GM18867 (cell line): ENCODE data around the gene BMERB1.
"Not testable (repeated sequence)": the region's sequence is repeated elsewhere in the genome, so short reads cannot be mapped to it uniquely, and the experiment has no call there.

Experiments used
- ATAC-seq: cut with Tn5 transposase; IDR thresholded peaks from one replicate; pipeline ENCODE4 v1.9.1; 2021; ENCODE audit warnings: mild to moderate bottlenecking, moderate library complexity; ENCODE audit not compliant: unreplicated experiment

BMERB1 gene

DNA sequence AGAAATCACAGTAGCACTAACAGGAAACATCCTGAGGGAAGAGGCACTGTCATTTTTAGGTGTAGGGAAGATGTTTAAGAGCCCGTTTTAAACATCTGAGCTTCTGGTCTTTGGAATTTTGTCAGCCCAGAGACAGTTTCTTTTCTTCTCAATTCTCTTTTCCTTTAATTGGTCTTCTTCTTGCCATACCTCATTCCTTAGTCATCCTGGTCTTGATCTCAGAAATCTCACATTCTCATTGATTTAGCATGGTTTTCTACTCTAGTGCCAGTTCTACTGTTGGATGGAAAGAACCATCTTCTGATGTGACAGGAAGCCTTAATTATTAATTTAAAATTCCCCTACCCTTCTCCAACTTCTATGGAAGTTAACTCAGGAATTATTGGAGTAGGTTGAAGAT, 25.4 kb downstream of the BMERB1 start:
- no peak for ATAC-seq

DNA sequence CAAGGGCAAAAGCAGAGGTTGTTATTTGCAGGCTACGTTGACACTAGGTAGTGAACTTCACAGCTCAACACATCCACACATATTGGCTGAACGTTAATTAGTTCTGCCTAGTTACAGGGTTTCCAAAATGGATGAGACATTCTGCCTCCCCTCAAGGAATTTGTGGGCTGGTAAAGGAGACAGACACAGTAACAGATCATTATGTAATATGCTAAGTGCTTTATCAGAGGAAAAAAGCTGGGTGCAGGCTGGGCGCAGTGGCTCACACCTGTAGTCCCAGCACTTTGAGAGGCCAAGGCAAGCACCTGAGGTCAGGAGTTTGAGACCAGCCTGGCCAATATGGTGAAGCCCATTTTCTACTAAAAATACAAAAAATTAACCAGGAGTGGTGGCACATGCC, 26.2 kb downstream of the BMERB1 start:
- no peak for ATAC-seq

DNA sequence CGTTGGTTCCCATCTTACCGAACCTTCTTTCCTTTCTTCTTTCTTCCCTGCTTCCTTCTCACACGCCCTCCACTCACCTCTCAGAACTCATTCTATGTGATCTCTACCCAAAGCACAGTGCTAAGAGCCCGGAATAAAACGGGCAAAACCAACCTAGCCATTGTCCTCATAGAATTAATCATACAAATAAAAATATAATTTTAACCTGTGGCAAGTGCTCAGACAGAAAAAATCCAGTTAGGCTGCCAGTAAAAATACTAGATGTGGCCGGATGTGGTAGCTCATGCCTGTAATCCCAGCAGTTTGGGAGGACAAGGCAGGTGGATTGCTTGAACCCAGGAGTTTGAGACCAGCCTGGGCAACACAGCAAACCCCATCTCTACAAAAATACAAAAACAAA, 27.0 kb downstream of the BMERB1 start:
- no peak for ATAC-seq

DNA sequence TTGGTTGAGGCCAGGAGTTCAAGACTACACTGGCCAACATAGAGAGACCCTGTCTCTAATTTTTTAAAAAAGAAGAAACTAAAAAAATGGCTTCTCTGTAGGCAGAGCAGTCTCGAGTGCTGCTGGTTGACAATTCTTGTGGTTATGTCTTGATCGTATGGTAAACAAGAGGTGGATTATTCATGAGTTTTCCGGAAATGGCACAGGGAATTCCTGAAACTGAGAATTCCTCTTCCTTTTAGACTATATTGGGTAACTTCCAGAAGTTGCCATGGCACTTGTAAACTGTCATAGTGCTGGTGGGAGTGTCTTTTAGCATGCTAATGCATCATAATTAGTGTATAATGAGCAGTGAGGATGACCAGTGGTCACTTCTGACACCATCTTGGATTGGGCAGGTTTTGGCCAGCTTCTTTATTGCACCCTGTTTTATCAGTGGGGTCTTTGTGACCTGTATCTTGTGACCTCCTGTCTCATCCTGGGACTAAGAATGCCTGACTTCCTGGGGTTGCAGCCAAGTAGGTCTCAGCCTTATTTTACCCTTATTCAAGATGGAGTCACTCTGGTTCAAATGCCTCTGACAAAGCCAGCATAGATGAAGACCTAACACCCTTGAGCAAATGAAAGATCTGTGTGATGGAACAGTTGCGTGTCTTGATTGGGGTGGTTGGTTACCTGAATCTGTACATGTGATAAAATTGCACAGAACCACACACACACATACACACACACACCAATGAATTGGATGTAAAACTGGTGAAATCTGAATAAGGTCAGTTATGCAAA, 30.2 kb downstream of the BMERB1 start:
- no peak for ATAC-seq

DNA sequence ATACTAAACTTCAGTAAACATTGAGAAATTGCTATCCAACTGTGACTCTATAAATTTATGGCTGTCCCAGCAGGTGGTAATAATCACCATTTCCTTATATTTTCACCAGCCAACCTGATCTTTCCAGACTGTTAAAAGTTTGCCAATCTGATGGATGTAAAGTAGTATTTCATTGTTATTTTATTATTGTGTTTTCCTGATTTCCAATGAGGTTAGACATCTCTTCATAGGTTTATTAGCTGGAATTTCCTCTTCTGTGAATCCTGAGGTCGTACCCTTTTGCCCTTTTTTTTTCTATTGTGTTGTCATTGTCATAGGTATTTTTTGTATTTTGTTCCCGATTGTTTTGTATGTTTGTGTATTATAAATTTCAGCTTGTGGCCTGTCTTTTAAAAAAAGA, 31.7 kb downstream of the BMERB1 start:
- ATAC-seq: no peak

DNA sequence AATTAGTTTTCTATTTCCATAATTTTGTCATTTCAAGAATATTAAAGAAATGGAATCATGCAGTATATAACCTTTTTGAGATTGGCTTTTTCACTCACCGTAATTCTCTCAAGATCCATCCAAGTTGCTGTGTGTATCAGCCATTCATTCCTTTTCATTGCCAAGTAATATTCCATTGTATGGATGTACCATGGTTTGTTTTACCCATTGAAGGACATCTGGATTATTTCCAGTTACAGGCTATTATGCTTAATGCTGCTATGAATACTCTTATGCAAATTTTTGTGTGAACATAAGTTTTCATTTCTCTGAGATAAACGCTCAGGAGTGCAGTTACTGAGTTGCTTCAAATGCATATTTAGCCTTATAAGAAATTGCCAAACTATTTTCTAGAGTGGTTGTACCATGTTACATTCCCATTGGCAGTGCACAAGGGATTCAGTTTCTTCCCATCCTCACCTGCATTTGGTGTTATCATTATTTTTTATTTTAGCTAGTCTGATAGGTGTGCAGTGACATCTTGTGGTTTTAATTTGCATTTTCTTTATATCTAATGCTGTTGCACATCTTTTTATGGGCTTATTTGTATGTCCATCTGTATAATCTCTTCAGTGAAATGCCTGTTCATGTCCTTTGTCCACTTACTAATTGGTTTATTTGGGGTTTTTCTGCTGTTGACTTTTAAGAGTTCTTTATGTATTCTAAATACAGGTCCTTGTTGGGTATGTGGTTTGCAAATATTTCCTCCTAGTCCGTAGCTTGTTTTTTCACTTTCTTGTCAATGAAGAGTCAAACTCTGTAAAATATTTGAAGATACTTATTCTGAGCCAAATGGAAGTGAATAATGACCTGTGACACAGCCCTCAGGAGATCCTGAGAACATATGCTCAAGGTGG, 32.7 kb downstream of the BMERB1 start:
- ATAC-seq: no peak

DNA sequence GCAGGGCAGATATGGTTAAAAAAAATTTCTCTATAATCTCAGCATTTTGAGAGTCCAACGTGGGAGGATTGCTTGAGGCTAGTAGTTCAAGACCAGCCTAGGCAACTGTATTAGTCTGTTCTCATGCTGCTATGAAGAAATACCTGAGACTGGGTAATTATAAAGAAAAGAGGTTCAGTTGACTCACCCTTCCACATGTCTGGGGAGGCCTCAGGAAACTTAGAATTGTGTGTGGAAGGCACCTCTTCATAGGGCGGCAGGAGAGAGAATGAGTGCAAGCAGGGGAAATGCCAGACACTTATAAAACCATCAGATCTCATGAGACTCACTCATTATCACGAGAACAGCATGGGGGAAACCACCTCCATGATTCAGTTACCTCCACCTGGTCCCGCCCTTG, 42.6 kb downstream of the BMERB1 start:
- ATAC-seq: not testable (repeated sequence)

DNA sequence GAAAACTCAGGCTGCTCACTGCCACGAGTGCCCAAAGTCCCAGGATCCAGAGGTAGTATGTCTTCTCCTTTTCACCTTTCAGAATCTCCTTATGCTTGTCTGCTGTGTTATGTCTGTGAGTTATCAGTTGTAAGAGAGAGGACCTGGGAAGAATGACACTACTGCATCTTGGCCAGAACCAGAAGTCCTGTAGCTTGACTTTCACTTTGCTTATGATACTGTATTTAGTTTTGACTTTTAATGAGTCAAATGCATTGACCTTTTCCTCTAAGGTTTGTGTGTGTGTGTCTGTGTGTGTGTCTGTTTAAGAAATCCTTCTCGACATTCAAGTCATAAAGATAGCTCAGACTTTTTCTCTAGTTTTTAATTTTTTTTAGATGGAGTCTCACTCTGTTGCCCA, 43.4 kb downstream of the BMERB1 start:
- no peak for ATAC-seq

DNA sequence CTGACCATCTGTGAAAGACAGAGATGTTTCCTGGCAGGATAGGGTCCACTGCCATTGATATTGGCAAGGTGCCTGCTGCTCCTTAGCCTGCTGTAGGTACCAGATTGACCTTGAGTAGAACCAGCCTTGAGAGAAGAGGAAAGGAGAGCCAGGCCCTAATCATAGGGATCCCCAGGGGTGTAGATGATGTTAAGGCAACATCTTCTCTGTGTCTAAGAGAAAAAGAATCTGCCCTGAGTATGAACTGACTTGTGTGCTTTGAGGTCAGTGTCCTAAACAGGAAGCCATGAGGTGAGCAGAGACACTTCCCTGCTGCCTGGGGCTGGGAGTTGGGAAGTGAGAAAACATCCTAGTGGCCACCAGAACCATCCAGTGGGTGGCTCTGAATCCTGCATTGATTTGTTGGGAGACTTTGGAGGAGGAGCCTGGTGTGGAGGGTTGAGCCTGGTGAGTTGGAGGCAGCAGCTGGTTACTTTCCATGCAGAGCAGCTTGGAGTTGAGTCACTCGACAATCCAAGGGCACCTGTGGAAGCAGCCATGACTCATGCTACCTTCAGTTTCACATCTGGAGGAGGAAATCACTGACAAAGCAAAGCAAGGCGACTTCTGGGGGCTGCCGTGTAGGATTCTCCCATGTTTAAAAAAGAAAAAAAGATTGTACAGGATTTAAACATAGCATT, 47.8 kb downstream of the BMERB1 start:
- no peak for ATAC-seq

DNA sequence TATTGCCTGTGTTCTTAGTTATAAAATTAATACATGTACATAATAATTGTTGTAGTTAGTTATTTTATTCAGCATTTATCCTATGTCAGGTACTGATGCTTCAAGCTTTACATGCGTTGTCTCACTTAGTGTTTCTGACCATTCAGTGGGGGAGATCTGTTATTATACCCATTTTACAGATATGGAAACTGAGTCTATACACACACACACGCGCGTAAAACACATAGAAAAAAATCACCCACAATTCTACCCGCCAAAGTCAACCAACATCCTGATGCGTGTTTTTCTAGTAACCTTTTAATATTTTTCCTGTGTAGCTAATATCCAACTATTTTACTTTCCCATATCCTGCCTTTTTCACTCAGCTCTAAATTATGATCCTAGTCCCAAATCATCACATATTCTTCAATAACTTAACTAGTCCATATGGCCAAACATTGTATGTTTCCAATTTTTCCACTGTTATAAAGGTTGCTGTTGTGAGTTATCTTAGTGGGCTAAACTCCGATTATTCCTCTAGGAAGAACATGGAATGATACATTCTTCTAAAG, 48.4 kb downstream of the BMERB1 start:
- no peak for ATAC-seq

DNA sequence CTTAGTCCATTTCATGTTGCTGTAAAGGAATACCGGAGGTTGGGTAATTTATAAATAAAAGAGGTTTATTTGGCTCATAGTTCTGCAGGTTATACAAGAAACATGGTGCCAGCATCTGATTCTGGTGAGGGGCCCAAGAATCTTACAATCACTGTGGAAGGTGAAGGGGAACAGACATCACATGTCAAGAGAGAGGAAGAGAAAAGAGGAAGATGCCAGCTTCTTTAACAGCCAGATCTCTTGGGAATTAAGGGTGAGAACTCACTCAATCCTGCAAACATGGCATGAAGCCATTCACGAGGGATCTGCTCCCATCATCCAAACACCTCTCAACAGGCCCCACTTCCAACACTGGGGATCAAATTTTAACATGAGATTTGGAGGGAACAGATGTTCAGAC, 49.5 kb downstream of the BMERB1 start:
- ATAC-seq: no peak

DNA sequence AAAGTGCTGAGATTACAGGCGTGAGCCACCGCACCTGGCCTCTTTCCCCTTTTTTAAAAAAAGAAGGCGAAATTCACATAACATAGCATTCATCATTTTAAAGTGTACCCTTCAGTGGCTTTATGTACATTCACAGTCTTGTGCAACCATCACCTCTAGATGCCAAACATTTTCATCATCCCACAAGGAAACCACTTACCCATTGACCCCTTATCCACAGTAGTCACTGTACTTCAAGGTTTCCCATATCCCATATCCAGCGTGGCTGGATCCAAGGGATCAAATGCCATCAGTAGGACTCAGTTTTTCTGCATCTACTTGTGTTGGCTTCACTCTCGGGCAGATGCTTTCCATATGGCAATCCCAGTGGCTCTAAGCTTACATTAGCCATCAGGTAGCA, 50.3 kb downstream of the BMERB1 start:
- ATAC-seq: no peak

DNA sequence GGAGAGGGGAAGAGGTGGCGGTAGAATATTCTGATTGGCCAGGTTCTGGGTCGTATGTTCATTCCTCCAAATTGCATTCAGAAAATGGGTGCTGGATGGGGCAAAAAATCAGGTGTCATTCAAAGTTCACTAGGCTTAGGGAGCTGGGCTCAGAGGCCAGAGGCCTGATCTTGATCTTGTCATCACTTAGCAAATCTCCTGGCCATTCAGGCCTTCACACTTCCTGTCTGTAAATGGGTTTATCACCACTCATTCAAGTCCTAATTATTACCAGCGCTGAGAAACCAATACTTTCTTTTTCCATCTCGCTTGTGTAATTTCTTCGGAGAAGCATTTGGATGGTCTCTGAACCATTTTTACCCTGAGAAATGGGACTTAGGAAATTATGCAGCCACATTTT, 50.8 kb downstream of the BMERB1 start:
- ATAC-seq: no peak

DNA sequence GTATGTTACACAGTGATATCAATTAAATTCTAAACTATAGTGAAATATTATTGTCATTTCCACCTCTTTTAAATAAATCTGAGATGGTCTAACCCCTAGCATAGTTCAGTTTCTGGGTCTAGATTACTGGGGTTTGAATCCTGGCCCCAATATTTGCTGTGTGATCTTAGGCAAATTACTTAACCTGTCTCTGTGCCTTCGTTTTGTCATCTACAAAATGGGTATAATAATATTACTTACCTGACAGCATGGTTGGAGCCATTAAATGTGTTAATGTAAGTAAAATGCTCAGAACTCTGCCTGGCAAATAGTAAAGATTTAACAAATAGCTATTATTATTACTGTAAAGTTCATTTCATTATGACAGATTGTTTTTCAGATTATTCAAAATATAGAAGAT, 52.3 kb downstream of the BMERB1 start:
- ATAC-seq: no peak

DNA sequence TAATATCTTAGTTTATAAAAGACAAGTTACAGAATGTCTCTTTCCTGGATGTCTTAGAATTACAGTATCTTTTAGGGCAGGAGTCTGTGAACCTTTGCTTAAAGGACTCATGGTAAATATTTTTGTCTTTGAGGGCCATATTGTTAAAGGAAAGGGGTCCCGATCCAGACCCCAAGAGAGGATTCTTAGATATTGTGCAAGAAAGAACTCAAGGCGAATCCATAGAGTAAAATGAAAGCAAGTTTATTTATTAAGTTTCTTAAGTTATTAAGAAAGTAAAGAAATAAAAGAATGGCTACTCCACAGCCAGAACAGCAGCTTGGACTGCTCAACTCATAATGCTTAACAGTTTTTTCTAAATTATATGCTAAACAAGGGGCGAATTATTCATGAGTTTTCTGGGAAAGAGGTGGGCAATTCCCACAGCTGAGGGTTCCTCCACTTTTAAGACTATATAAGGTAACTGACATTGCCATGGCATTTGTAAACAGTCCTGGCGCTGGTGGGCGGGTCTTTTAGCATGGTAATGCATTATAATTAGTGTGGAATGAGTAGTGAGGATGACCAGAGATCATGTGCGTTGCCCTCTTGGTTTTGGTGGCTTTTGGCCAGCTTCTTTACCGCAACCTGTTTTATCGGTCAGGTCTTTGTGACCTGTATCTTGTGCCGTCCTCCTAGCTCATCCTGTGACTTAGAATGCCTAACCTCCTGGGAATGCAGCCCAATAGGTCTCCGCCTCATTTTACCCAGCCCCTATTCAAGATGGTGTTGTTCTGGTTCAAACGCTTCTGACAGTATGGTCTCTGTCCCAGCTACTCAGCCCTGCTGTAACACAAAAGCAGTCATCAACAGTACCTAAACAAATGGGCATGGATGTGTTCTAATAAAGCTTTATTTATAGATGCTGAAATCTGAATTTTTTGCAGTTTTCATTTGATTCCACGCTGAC, 53.2 kb downstream of the BMERB1 start:
- no peak for ATAC-seq

DNA sequence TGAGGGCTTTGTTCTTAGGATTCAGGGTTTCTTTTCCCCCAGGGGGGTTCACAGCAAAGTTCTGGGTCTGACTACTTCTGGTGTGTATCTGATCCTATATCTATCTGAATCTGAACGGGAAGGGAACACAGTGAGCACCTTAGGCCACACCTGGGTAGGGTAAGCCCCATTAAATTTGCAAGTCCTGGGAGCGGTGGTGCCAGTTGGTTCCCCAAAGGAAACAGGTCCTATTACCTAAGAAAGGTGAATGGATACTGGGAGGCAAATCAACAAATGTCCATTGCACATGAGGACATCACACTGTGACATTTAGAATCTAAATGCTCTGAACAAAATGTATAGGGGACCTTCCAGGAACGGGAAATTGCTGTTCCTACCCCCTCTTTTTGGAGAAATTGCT, 54.6 kb downstream of the BMERB1 start:
- ATAC-seq: no peak

DNA sequence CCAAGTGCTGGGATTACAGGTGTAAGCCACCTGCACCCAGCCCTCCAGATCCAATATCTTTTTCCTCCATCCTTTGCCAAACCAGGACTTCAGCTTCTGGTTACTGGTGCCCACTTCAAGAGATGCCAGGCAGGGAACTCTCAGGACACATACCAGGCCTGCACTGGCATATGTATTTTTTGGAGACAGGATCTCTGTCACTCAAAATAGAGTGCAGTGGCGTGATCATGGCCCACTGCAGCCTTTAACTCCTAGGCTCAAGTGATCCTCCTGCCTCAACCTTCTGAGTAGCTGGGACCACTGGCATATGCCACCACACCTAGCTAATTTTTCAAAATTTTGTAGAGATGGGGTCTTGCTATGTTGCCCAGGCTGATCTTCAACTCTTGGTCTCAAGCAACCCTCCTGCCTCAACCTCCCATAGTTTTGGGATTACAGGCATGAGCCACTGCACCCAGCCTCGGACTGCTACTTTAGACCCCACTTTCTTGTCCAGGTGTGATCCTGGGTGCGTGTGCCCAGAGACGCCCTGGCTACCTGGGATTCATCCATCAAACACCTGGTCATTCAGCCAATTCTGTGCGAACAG, 55.8 kb downstream of the BMERB1 start:
- no peak for ATAC-seq

DNA sequence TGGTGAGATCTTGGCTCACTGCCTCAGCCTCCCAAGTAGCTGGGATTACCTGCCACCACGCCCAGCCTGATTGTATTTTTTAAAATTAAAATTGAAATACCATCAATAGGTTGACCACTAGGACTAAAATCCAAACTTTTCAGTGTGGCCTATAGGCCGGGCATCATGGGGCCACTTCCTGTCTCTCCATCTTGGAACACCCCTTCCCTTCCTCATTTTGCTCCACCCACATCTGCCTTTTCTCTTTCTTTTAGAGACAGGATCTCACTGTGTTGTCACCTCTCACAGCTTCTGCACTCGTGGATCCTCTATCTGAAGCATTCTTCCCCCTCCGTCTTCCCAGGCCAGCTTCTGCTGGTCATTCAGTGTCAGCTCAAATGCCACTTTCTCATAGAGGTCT, 57.0 kb downstream of the BMERB1 start:
- ATAC-seq: no peak

DNA sequence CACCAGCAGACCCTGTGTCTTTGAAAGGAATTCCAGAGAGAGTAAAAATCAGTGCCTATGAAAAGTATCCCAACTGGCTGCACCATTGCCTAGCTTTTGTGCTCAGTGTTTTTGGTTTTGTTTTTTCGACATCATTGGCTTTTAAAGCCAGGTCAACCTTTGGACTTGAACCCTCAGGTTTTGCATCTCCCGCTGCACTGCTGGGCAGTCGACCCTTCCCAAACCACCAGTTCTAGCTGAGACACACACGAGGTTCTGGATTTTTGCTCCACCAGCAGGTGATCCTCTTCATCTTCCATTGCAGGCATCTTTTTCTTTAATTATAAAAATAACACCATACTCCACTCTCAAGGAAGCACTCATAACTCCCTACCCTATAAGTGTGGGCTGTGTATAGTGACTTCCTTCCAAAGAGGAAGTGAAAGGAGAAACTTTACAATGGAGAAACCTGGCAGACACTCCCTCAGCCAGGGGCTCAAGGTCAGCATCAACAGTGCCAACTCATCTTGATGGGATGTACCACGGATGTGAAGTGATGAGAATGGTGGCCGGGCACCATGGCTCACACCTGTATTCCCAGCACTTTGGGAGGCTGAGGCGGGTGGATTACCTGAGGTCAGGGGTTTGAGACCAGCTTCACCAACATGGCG, 57.8 kb downstream of the BMERB1 start:
- no peak for ATAC-seq
